ENCODE data around the gene HEPN1.

HEPN1 gene

GRCh38 chr11:124877631-124877909 lies 41.5 kb upstream of the HEPN1 start:
- no peak for DNase-seq
- Histone ChIP-seq H3K27me3 (ENCODE audit: insufficient read depth, low read depth, severe bottlenecking) (no peaks in the 10 kb centered on the region), H3K27ac (no peak overlapping the region), H3K36me3 (no peaks in the 10 kb centered on the region), H3K4me3 (ENCODE audit: low read depth, low read length) (no peak overlapping the region), H3K9me3 (ENCODE audit: severe bottlenecking) (no peaks in the 10 kb centered on the region)
- TF ChIP-seq CTCF (IDR thresholded peaks at IDR 0.05; ENCODE audit: low read depth, low read length), result no peak

- TF ChIP-seq CTCF (IDR thresholded peaks at IDR 0.05; ENCODE audit: low read depth, low read length), result no peak
- no peak overlapping the region for H3K27ac ChIP-seq
- H3K27me3 ChIP-seq (ENCODE audit: insufficient read depth, low read depth, severe bottlenecking), result no peaks in the 10 kb centered on the region
- H3K36me3 ChIP-seq, result no peaks in the 10 kb centered on the region
- H3K4me3 ChIP-seq (ENCODE audit: low read depth, low read length), result no peak overlapping the region
- H3K9me3 ChIP-seq (ENCODE audit: severe bottlenecking), result no peaks in the 10 kb centered on the region
- DNase-seq, result no peak
Measured at GRCh38 chr11:124877910-124878758, 40.9 kb upstream of the HEPN1 start.

GRCh38 chr11:124878759-124879492 lies 40.1 kb upstream of the HEPN1 start:
- no peak for TF ChIP-seq CTCF (IDR thresholded peaks at IDR 0.05; ENCODE audit: low read depth, low read length)
- no peaks in the 10 kb centered on the region for H3K27me3 ChIP-seq (ENCODE audit: insufficient read depth, low read depth, severe bottlenecking)
- no peak overlapping the region for H3K4me3 ChIP-seq (ENCODE audit: low read depth, low read length)
- no peaks in the 10 kb centered on the region for H3K9me3 ChIP-seq (ENCODE audit: severe bottlenecking)
- no peak for DNase-seq
- no peak overlapping the region for H3K27ac ChIP-seq
- no peaks in the 10 kb centered on the region for H3K36me3 ChIP-seq

- no peak overlapping the region for H3K27ac ChIP-seq
- H3K27me3 ChIP-seq (ENCODE audit: insufficient read depth, low read depth, severe bottlenecking), result no peaks in the 10 kb centered on the region
- H3K9me3 ChIP-seq (ENCODE audit: severe bottlenecking), result no peaks in the 10 kb centered on the region
- no peaks in the 10 kb centered on the region for H3K36me3 ChIP-seq
- no peak for DNase-seq
- H3K4me3 ChIP-seq (ENCODE audit: low read depth, low read length), result no peak overlapping the region
- no peak for TF ChIP-seq CTCF (IDR thresholded peaks at IDR 0.05; ENCODE audit: low read depth, low read length)
Measured at GRCh38 chr11:124879493-124880289, 39.4 kb upstream of the HEPN1 start.

GRCh38 chr11:124880290-124880611 lies 38.8 kb upstream of the HEPN1 start:
- H3K4me3 ChIP-seq (ENCODE audit: low read depth, low read length), result no peak overlapping the region
- DNase-seq, result no peak
- no peak overlapping the region for H3K27ac ChIP-seq
- TF ChIP-seq CTCF (IDR thresholded peaks at IDR 0.05; ENCODE audit: low read depth, low read length), result no peak
- no peaks in the 10 kb centered on the region for H3K36me3 ChIP-seq
- H3K9me3 ChIP-seq (ENCODE audit: severe bottlenecking), result no peaks in the 10 kb centered on the region
- no peaks in the 10 kb centered on the region for H3K27me3 ChIP-seq (ENCODE audit: insufficient read depth, low read depth, severe bottlenecking)

Data from WERI-Rb-1 (cell line).